Testis (tissue), 2 donors: ENCODE results near the gene LOXL3.

Source experiments
- CTCF ChIP-seq, 3 experiments: fragments of 450-650 bp in 2 of 3; fragments of 200-600 bp in 1 of 3; sonication (generic) in 1 of 3; IDR thresholded peaks; one replicate each; pipeline ENCODE4 v1.5.1; 2016 to 2019; ENCODE audit warnings: antibody characterized with exemption in 3 of 3, mild to moderate bottlenecking in 2 of 3, moderate library complexity in 1 of 3
- POLR2A ChIP-seq: fragments of 450-650 bp; IDR thresholded peaks from one replicate; pipeline ENCODE4 v1.6.1; 2017; ENCODE audit warnings: antibody characterized with exemption, mild to moderate bottlenecking, moderate library complexity

GRCh38 chr2:74577448-74577847 is 23.7 kb upstream of the LOXL3 start:
- TF ChIP-seq CTCF (IDR thresholded peaks at IDR 0.05) = no peak
- no peak for TF ChIP-seq POLR2A
